Lower lobe of right lung (tissue), 2 donors: Measurements from ENCODE around the gene PLPP2. TPM values are rescaled to one million over a fixed set of nuclear protein-coding genes. Genes with fewer than 3 reads are reported as not detected.

Source experiments
- ATAC-seq, 2 donors: fragments of 200-7000 bp; cut with Tn5 transposase; one replicate each; pipeline ENCODE4 v1.9.1; 2020 to 2022; ENCODE audit warnings: mild to moderate bottlenecking in 2 of 2, moderate library complexity in 2 of 2
- DNase-seq: peaks from one replicate; pipeline ENCODE4 v3.0.0-alpha.2; 2020
- H3K27ac ChIP-seq: fragments of 200-600 bp; one replicate; pipeline ENCODE4 v1.8.0; 2022
- H3K27me3 ChIP-seq: fragments of 200-600 bp; one replicate; pipeline ENCODE4 v1.8.0; 2022; ENCODE audit warnings: low read depth
- H3K36me3 ChIP-seq: fragments of 200-600 bp; one replicate; pipeline ENCODE4 v1.8.0; 2022; ENCODE audit warnings: mild to moderate bottlenecking
- H3K4me1 ChIP-seq: fragments of 200-600 bp; one replicate; pipeline ENCODE4 v1.8.0; 2022
- H3K4me3 ChIP-seq: fragments of 200-600 bp; one replicate; pipeline ENCODE4 v1.8.0; 2022; ENCODE audit warnings: mild to moderate bottlenecking
- H3K9me3 ChIP-seq: fragments of 200-600 bp; one replicate; pipeline ENCODE4 v1.8.0; 2022
- intact Hi-C: fragments of 100-400 bp; cut with DNase I; formaldehyde crosslinking; loops from one replicate; pipeline ENCODE4 v1.11.0; 2022
- total RNA-seq: library from RNA; stranded (reverse); fragmentation: NEBNext Ultra II Directional; extraction: Animal tissue kit (Norgen Biotek cat#: 25700); gene quantifications from one replicate; pipeline ENCODE4 v1.2.1, GENCODE V29; 2021
- TF ChIP-seq, protein P1 (sequence below): fragments of 200-600 bp; IDR thresholded peaks from one replicate; pipeline ENCODE4 v1.8.0; 2022; ENCODE audit warnings: antibody characterized with exemption, mild to moderate bottlenecking
- donor health status: DM: no; HTN: yes; CAD: no; lungs with severe emphysema.

Gene PLPP2
- total RNA-seq, 1 donor from 2014 or later: 11.7 TPM

DNA sequence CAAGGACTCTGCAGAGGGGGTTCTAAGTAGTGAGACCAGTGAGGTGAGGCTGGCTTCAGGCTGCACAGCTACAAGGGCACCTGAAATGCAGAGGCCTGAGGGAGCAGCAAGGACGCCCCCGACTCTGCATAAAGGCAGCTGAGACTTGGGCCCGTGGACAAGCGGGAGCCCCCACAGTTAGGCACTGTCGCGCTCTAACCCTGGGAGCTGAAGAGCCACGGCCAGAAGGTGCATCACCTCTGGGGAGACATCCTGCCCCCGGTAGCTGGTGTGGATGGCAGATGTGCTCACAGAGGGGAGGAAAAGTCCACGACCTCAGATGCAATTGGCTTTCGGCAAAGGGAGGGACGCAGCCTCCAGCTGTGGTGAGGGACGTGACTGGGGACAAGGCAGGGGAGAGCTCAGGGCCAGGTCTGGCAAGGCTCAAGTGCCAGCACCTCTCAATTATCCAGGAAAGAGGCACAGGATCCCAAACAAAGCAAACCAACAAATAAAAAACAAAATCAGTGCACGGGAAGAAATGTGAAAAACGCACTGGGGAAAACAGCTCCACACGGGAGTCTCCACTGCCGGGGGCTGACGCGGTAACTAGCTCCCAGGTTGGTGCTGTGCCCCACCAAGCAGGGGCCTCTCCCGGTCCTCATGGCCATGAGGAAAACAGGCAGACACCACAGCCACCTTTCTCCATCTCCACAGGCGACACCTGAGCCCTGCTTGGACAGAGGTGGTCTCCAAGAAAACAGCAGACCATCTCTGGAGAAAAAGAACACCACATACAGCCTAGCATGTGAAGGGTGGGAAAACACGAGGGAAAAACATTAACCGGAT lies 23.0 kb upstream of the PLPP2 start:
- Histone ChIP-seq H3K36me3 (peaks cover 55% of the 10 kb centered on the region), H3K4me3 (no peak overlapping the region), H3K4me1 (peaks cover 6% of the 10 kb centered on the region), H3K9me3 (no peaks in the 10 kb centered on the region), H3K27ac (peak overlapping the region; percentile 22), H3K27me3 (no peaks in the 10 kb centered on the region)
- no peak for DNase-seq
- TF ChIP-seq, protein P1, sequence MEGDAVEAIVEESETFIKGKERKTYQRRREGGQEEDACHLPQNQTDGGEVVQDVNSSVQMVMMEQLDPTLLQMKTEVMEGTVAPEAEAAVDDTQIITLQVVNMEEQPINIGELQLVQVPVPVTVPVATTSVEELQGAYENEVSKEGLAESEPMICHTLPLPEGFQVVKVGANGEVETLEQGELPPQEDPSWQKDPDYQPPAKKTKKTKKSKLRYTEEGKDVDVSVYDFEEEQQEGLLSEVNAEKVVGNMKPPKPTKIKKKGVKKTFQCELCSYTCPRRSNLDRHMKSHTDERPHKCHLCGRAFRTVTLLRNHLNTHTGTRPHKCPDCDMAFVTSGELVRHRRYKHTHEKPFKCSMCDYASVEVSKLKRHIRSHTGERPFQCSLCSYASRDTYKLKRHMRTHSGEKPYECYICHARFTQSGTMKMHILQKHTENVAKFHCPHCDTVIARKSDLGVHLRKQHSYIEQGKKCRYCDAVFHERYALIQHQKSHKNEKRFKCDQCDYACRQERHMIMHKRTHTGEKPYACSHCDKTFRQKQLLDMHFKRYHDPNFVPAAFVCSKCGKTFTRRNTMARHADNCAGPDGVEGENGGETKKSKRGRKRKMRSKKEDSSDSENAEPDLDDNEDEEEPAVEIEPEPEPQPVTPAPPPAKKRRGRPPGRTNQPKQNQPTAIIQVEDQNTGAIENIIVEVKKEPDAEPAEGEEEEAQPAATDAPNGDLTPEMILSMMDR: no peak
- intact Hi-C loops: no loop called here
- no peak for ATAC-seq

DNA sequence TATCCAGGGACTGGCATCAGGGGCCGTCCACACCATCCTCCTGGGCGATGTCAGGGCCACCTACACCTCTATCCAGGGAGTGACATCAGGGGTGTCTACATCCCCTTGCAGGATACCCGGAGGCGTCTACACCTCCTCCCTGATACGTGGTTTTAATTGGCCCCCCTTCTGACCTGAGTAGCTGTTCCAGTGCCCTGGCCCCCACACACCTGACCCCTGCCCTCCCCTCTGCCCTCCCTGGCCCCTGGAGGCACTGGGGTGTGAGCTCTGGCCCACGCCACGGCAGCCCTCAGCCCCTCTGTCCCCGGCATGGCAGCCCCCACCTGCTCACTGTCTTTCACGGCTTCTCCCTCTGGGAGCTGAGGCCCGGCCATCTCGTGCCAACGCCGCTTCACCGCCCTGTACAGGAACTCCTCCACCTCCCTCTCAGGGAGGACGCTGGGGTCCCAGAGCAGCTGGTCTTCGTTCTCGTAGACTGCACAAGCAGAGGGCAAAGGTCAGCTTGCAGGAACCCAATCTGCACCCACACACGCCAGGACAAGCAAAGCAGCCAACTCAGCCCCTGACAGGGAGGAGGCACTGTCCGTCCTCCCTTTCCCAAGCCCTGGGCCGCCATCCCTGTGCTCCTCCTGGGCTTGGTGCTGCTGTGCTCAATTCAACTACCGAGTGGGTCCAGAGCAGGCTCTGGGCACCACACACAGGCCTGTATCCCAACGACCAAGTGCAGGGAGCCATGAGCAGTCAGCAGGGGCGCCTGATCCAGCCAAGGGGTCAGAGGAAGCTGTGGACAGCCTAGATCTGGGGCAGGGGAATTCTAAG lies 22.2 kb upstream of the PLPP2 start:
- H3K27me3 ChIP-seq: no peaks in the 10 kb centered on the region
- ATAC-seq (no peak), DNase-seq (no peak)
- peaks cover 6% of the 10 kb centered on the region for H3K4me1 ChIP-seq
- H3K4me3 ChIP-seq: no peak overlapping the region
- H3K27ac ChIP-seq: peak overlapping the region; percentile 22
- H3K9me3 ChIP-seq: no peaks in the 10 kb centered on the region
- intact Hi-C loops: no loop called here
- TF ChIP-seq, protein P1: no peak
- H3K36me3 ChIP-seq: peaks cover 55% of the 10 kb centered on the region

DNA sequence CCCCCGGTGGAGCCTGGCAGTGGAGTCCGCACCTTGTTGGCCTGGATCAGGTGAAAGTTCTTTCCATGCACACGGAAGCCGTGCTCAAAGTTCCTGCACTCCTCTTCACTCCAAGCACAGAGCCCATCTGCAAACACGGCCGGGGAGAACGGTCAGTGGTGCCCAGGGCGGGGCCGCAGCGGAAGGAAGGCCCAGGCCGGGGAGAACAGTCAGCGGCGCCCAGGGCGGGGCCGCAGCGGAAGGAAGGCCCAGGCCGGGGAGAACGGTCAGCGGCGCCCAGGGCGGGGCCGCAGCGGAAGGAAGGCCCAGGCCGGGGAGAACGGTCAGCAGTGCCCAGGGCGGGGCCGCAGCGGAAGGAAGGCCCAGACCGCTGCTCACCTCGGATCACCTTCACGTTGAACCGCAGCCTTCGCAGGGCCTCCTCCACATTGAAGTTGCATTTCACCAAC lies 20.6 kb upstream of the PLPP2 start:
- peak; percentile 25 to 59 for ATAC-seq
- TF ChIP-seq, protein P1: no peak

DNA sequence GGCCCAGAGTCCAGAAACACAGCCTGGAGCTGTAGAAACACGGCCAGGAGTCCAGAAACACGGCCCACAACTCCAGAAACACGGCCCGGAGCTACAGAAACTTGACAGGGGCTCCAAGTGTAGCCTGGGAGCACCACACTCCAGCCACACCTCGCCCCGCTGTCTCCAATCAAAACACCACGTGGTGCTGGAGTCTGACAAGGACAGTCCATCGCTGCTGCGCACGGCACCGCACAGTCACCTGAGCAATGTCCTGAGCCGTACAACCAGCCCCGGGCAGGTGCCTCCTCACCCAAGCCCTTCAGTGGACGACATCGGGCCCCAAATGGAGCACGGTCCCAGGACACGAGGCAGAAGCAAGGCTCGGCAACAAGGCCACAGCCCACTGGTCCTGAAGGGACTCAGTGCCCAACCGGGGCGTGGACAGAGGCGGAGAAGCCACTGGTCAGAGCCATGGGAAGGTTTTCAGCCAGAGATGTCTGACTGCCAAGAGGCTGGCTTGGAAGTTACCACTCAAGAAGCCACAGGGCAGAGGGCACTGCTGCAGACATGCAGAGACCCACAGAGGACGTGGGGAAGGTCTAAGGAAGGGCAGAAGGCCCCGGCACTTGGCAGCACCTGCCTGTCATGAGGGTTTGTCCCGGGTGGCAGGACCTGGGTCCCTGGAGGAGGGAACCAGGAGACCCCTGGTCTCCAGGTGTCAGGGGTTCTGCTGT lies 19.7 kb upstream of the PLPP2 start:
- intact Hi-C loops: no loop called here
- H3K4me3 ChIP-seq: peak overlapping the region; percentile 51
- TF ChIP-seq, protein P1: no peak
- peaks cover 6% of the 10 kb centered on the region for H3K4me1 ChIP-seq
- no peak for DNase-seq
- peak in 1 of 2 donors; percentile 5 for ATAC-seq
- peaks cover 73% of the 10 kb centered on the region for H3K36me3 ChIP-seq
- H3K27ac ChIP-seq: peak overlapping the region; percentile 78
- no peaks in the 10 kb centered on the region for H3K9me3 ChIP-seq
- H3K27me3 ChIP-seq: no peaks in the 10 kb centered on the region

More for the DNA sequence above, 20.6 kb upstream of the PLPP2 start:
- H3K4me3 ChIP-seq: peak overlapping the region; percentile 51
- peaks cover 6% of the 10 kb centered on the region for H3K4me1 ChIP-seq
- H3K9me3 ChIP-seq: no peaks in the 10 kb centered on the region
- H3K27ac ChIP-seq: peak overlapping the region; percentile 78
- intact Hi-C loops: no loop called here
- no peak for DNase-seq
- no peaks in the 10 kb centered on the region for H3K27me3 ChIP-seq
- H3K36me3 ChIP-seq: peaks cover 70% of the 10 kb centered on the region

DNA sequence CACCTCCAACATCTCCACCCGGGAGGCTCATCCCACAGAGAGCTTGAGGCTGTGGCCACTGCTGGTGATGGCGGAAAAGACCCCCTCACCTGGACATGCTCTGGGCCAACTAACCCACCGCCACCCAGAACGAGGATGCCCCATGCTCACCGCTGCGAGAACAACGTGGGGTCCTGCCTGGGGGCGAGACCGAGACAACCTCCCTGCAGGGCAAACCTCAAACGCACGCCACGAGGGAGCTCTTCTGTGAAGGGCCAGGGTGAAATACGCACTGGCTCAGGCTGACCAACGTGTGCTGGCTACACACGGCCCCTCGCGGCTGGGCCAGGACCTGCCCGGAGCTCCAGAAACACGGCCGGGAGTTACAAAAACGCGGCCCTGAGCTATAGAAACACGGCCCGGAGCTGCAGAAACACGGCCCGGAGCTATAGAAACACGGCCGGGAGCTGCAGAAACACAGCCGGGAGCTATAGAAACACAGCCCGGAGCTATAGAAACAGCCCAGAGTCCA lies 19.0 kb upstream of the PLPP2 start:
- TF ChIP-seq, protein P1: no peak
- peaks cover 6% of the 10 kb centered on the region for H3K4me1 ChIP-seq
- no peak for ATAC-seq
- H3K27me3 ChIP-seq: no peaks in the 10 kb centered on the region
- no peak for DNase-seq
- H3K36me3 ChIP-seq: peaks cover 73% of the 10 kb centered on the region
- intact Hi-C loops: no loop called here
- peak overlapping the region; percentile 78 for H3K27ac ChIP-seq
- no peaks in the 10 kb centered on the region for H3K9me3 ChIP-seq
- H3K4me3 ChIP-seq: peak overlapping the region; percentile 51
